OCI-LY1 (cell line): ENCODE results near the gene GALNT1.

Experiments
- CTCF ChIP-seq: fragments of 200-600 bp; sonication (generic), shearing (Covaris generic); IDR thresholded peaks from 2 replicates; pipeline ENCODE4 v1.5.1; 2017; ENCODE audit warnings: mild to moderate bottlenecking, antibody characterized with exemption, low read length, moderate library complexity, mixed read lengths
- EZH2 ChIP-seq: fragments of 200-600 bp; sonication (generic), shearing (Covaris generic); IDR thresholded peaks from 2 replicates; pipeline ENCODE4 v1.8.0; 2017; ENCODE audit warnings: borderline replicate concordance, mixed run types, mild to moderate bottlenecking, antibody characterized with exemption, low read length, moderate library complexity, mixed read lengths

GRCh38 chr18:35646449-35646848 lies 64.9 kb downstream of the GALNT1 start:
- TF ChIP-seq CTCF = no peak
- TF ChIP-seq EZH2 = no peak
